Hematopoietic multipotent progenitor cell treated with erythropoietin and hydrocortisone succinate and interleukin-3 and kit ligand, for 17 days (in vitro differentiated cells): ENCODE measurements around the gene CELF2.
"Not testable (repeated sequence)": the region's sequence is repeated elsewhere in the genome, so short reads cannot be mapped to it uniquely, and the experiment has no call there.

Experiments used
- DNase-seq: peaks from one replicate; pipeline ENCODE4 v3.0.0-alpha.2; 2015; ENCODE audit warnings: low spot score

CELF2 gene

GRCh38 chr10:11017570-11018431, at the start of gene CELF2:
Gene CELF2 (plus strand): TSS chr10:11017872. CDS start chr10:11018090, 218 bp downstream.
- DNase-seq: no peak

- no peak for DNase-seq
Measured at GRCh38 chr10:10968257-10968588, 49.4 kb upstream of the CELF2 start.

- no peak for DNase-seq
Measured at GRCh38 chr10:10973310-10973709, 44.4 kb upstream of the CELF2 start.

- no peak for DNase-seq
Measured at GRCh38 chr10:10975647-10976046, 42.0 kb upstream of the CELF2 start.

- DNase-seq: no peak
Measured at GRCh38 chr10:10976652-10977051, 41.0 kb upstream of the CELF2 start.

GRCh38 chr10:10977226-10977956, 40.3 kb upstream of the CELF2 start:
- DNase-seq: no peak

- no peak for DNase-seq
Measured at GRCh38 chr10:10977978-10978377, 39.7 kb upstream of the CELF2 start.

GRCh38 chr10:10985361-10985760, 32.3 kb upstream of the CELF2 start:
- no peak for DNase-seq

- no peak for DNase-seq
Measured at GRCh38 chr10:10986606-10987005, 31.1 kb upstream of the CELF2 start.

GRCh38 chr10:10987111-10987510, 30.6 kb upstream of the CELF2 start:
- no peak for DNase-seq

GRCh38 chr10:10989669-10990068, 28.0 kb upstream of the CELF2 start:
- no peak for DNase-seq

- DNase-seq: no peak
Measured at GRCh38 chr10:10991144-10991543, 26.5 kb upstream of the CELF2 start.

- no peak for DNase-seq
Measured at GRCh38 chr10:10992072-10992471, 25.6 kb upstream of the CELF2 start.

- no peak for DNase-seq
Measured at GRCh38 chr10:10992961-10993714, 24.5 kb upstream of the CELF2 start.

GRCh38 chr10:10993785-10994184, 23.9 kb upstream of the CELF2 start:
- DNase-seq: no peak

GRCh38 chr10:10994360-10994759, 23.3 kb upstream of the CELF2 start:
- DNase-seq: no peak

- no peak for DNase-seq
Measured at GRCh38 chr10:10995120-10995519, 22.6 kb upstream of the CELF2 start.

- DNase-seq: no peak
Measured at GRCh38 chr10:10996966-10997620, 20.6 kb upstream of the CELF2 start.

GRCh38 chr10:10999501-10999900, 18.2 kb upstream of the CELF2 start:
- not testable (repeated sequence) for DNase-seq

- DNase-seq: no peak
Measured at GRCh38 chr10:11002485-11002884, 15.2 kb upstream of the CELF2 start.

GRCh38 chr10:11002916-11003315, 14.8 kb upstream of the CELF2 start:
- no peak for DNase-seq

GRCh38 chr10:11003679-11004078, 14.0 kb upstream of the CELF2 start:
- DNase-seq: no peak
